HG02870 (cell line): ENCODE measurements around the gene ELP2.
"Not testable (repeated sequence)": the region's sequence is repeated elsewhere in the genome, so short reads cannot be mapped to it uniquely, and the experiment has no call there.

Experiments
- ATAC-seq: cut with Tn5 transposase; IDR thresholded peaks from one replicate; pipeline ENCODE4 v1.9.1; 2021; ENCODE audit warnings: mild to moderate bottlenecking, moderate library complexity; ENCODE audit not compliant: unreplicated experiment

The ELP2 gene

DNA sequence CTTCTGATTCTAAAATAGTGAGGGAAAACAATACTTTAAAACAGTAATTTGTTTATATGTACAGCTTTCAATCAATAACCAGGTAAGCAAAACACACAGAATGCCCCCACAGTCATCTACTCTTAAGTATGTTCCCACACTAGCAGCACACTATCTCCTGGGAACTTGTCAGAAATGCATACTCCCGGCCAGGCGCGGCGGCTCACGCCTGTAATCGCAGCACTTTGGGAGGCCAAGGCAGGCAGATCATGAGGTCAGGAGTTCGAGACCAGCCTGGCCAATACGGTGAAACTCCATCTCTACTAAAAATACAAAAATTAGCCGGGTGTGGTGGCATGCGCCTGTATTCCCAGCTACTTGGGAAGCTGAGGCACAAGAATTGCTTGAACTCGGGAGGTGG, 12.9 kb upstream of the ELP2 start:
- ATAC-seq: not testable (repeated sequence)

DNA sequence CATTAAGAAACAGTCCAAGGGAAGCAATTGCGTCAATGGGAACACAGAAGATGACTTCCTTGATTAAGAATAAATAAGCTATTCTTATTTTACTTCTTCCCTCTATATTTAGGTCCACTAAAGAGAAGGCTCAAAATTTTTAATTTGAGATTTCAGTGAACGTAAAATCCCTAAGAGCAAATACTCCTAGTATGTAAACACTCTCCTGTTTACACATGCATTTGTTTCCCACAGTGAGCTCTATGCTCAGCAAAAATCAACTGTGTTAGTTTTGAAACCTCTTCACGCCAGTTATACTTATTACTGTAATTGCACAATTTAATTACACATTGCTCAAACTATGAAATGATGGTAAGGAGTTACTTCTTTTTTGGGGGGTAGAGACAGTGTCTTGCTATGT, 9.4 kb upstream of the ELP2 start:
- no peak for ATAC-seq

DNA sequence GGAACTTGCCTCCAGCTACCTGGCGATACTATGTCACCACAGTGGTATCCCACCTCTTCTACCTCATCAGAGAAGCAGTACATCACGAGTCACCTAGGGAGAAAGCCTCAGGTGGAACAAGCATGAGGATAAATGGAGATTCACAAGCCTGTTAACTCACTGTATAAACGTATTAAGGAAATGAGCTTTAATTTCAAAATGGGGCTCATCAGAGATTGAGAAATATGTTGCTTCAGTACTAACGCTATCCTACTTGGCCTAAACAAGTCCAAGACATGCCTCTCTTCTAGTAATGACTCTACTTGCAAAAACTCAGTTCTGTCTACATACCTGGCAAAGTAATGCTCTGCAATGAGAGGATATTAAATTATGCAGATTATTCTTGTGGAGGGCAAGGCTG, 4.9 kb upstream of the ELP2 start:
- no peak for ATAC-seq

DNA sequence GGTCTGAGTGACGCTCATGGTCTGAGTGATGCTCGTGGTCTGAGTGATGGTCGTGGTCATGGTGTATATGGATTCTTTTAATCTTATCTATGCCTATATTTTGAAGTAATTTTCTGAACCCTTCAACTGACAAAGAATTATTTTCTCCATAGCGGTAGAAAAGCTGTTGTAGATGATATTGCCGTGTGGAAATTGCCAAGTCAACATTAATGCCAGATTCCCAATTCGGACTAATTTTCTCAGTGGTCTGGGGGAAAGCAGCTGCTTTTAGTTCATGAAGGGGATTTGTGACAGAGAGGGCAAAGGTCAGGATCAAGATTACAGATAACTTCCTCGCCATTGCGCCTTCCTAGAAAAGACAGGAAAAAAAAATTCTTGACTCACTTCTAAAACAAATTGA, 3.0 kb upstream of the ELP2 start:
- no peak for ATAC-seq

DNA sequence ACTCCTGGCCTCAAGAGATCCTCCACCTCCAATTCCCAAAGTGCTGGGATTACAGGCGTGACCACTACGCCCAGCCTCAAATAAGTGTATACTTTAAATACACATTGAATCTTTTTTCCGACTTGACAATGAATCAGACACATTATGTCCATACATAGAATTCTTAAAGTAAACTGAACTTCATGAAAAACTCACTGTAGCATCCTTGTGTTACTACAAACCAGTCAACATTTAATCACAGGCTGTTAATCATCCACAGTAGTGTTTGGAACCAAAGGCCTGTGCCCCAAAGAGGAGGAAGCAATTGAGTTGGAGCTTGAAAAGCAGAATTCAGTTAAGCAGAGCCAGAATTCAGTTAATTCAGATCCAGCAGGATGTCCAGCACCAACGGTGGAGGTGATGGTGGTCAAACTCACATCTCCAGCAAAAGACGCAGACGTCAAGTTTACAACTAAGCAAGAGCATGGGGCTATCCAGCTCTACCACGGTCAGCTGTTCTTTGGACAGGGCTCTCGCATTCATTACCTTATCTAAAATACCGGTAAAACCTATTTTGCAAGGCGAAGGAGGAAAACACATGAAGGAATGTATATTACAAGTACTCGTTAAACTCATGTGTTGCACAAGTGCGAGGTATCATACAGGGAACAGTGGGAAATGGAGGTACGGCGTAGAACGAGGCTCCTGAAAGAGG, 1.7 kb upstream of the ELP2 start:
- ATAC-seq: no peak

DNA sequence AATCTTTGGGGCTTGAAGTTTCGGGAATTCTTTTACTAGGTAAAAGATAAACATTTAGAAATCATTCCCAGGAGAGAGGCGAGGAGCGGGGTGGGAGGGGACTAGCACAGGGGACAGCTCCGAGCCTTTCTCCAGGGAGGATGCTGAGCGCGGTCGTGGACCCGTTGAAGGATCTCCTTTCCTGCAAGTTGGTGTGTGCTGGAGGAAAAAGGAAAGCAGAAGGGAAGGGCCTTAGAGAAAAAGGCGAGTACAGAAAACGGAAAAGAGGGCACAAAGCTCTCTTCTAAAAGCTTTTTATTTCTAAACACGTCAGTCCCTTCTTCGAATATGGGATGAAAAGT, 1.2 kb upstream of the ELP2 start:
- ATAC-seq: no peak

DNA sequence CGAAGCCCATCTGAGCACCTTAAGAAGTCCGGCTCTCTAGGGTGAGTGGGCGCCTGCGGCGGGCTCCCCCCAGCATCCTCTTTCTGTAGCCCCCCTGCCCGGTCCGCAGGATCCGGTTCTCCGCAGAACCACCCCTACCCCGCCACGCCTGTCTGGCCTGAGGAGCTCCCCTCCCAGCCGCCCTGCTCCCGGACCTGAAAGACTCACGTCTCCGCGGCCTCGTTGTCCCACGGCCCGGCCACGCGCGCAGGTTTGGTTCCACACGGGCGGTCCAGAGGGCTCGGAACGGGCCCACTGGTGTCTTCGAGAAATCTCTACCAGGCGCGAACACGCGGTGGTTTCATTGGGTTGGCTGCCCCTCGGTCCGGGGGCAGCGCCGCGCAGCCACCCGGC, 796 bp upstream of the ELP2 start:
- ATAC-seq: peak; percentile 13

DNA sequence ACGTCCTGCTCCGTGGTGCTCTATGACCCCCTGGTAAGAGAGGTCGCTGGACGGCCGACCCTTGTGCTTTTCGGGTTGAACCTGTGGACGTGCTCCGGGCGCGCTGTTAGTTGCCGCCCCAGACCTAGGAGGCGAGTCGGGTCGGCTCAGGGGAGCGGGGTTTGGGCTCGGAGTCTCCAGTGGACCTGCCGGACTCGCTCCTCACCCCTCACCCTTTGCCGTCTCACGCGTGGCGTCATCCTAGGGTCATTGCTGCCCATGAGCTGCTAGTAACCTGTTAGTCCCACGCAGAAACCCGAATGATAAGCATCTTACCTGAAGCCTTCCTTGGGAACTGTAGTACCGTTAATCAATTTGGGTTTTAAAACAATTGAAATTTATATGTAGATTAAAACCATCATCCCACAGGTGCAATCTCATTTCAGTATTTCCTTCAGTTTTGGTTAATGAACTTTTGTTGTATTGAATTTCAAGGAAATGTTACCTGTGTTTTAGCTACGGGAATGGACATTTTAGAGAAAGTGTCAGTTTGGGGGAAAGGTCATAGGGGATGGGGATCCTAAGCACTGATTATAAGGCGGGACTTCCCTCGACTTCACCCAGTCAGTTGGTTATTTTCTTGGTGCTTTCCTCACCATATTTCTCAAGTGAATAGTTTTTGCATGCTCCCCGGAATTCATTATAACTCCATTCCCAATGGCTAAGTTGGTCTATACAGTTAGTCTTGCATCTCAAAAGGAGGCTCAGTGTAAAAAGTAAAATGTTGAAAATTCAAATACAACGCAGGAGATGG, 536 bp downstream of the ELP2 start:
- ATAC-seq: peak; percentile 18

DNA sequence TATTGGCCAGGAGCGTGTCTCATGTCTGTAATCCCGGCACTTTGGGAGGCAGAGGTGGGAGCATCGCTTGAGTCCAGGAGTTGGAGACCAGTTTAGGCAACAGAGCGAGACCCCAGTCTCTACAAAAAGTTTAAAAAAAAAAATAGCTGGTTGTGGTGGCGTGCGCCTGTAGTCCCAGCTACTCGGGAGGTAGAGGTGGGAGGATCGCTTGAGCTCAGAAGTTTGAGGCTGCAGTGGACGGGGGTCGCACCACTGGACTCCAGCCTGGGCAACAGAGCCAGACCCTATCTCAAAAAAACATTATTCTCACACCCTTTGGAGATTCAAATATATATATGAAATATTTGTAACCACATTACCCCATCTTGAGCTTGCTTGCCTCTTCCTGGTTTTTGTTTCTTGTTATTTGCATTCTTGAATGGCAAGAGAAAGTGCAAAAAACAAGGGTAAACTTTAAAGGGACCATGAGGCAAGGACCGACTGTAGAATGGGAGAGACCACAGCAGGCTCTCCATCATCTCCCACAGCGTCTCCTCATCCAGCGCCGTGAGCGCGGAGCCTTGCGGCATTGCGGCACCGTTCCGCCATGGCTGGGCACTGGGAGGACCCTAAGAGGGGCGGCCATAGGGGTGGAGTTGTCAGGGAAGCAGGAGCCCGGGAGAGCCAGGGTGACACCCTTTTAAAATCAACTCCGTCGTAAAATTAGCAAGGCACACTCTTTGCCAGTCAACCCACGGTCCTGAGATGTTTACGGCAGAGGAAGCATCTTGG, 1.4 kb downstream of the ELP2 start:
- no peak for ATAC-seq

DNA sequence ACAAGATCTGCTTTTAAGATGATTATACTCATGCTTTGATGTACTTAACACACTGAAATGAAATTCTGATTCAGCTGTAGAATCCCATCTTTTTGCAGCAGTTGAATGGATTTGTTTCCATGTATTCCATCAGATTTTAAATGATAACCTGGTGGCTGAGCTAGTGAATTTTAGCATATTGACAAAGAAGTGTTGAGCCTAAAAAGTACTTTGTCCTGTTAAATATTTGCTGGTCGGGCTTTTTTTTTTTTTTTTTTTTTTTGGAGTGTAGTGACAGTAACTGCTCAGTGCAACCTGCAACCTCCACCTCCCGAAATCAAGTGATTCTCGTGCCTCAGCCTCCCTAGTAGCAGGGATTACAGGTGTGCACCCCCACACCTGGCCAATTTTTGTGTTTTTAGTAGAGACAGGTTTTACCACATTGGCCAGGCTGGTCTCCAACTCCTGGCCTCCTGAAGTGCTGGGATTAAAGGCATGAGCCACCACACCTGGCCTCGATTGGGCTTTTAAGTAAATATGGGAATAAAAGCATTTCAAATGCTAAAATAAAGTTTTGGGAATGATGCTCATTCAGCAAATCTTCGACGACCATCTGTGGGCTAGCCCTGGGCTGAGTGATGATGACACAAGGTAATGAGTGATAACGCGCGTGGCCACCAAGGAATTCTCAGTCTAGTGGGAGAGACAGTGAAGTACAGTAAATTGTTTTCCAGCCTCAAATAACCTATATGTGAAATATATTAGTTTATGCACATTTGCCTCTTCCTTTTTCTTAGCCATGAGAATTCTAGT, 2.2 kb downstream of the ELP2 start:
- ATAC-seq: no peak

DNA sequence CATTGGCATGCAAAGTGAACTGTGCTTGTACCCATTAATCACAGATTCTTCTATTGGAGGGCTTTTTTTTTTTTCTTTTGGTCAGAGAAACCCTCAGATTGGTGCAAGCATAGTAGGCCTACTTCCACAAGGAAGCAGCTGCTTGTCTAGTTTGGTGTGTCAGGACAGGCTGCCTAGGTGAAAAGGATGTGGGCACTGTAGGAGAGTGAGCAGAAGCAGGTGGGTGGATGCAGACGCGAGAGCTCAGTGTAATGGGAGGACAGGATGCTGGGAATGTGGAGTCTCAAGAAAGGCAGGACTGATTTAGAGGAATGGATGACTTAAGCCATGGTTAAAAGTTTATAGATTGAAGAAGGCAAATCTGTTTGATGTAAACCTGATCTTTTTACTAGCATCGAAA, 3.1 kb downstream of the ELP2 start:
- no peak for ATAC-seq

DNA sequence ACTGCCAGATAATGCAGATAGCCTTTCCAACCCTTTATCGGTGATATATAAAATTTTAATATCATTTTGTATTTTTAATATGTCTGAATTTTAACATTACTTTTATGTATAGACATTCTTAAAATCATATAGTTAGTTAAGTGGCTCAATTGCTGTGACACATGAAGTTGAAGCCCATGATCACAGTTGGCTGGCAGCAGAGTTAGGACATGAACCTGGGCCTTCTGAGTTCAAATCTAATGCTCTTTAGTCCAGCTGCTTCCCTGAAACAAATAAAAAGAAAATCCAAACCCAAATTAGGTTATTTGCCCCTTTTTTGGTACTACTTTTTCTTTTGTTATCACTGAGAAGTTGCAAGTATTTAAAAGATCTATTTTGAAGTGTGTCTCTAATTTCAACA, 5.6 kb downstream of the ELP2 start:
- ATAC-seq: no peak

DNA sequence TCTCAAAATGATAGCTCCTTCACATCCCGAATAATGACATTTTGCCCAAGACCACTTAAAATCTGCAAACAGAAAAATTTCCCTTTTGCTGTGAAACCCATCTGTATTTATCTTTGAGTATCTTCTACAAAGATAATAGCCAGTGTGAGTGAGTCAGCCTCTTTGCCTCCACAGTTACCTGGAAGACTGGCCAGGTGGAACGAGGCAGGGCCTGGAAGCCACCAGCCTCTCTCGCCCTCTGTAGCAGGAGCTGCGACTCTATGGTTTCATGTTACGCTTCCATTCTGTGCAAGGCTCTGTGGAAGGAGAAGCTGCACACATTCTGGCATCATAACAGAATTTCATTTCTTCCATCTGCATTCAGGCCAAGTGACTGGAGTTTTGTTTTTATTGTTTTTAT, 9.5 kb downstream of the ELP2 start:
- no peak for ATAC-seq

DNA sequence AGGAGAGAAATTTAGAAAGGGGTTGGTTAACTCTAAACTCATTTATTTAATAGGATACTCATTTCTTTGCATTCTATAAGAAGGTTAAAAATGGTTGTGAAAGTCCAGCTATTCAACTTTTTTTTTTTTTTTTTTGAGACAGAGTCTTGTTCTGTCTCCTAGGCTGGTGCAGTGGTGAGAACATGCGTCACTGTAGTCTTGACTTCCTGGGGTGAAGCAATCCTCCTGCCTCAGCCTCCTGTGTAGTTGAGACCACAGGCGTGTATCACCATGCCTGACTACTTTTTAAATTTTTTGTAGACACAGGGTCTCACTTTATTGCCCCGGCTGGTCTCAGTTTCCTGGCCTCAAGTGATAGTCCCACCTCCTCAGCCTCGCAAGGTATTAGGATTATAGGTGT, 11.9 kb downstream of the ELP2 start:
- no peak for ATAC-seq

DNA sequence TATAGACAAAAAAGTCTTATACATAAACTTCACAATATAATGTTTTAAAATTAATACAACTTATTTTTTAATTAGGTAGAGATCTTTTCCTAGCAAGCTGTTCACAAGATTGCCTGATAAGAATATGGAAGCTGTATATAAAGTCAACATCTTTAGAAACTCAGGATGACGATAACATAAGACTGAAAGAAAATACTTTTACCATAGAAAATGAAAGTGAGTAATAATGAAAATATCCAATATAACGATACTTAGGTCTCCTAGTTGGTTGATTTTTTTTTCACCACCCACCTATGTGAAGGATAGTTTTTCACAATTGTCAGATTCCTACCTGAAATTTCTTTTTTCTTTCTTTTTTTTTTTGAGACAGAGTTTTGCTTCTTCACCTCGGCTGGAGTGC, 13.1 kb downstream of the ELP2 start:
- peak; percentile 45 for ATAC-seq

DNA sequence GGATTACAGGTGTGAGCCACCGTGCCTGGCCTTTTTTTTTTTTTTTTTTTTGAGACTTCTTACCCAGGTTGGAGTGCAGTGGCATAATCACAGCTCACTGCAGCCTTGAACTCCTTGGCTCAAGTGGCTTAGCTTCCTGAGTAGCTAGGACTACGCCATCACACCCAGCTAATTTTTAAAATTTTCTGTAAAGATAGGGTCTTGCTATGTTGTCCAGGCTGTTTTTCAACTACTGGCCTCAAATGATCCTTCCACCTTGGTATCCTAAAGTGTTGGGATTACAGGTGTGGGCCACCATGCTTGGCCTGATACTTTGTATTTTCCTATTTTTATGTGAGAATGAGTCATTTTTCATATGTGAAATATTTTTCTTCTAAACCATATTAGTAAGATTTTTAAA, 13.7 kb downstream of the ELP2 start:
- no peak for ATAC-seq

DNA sequence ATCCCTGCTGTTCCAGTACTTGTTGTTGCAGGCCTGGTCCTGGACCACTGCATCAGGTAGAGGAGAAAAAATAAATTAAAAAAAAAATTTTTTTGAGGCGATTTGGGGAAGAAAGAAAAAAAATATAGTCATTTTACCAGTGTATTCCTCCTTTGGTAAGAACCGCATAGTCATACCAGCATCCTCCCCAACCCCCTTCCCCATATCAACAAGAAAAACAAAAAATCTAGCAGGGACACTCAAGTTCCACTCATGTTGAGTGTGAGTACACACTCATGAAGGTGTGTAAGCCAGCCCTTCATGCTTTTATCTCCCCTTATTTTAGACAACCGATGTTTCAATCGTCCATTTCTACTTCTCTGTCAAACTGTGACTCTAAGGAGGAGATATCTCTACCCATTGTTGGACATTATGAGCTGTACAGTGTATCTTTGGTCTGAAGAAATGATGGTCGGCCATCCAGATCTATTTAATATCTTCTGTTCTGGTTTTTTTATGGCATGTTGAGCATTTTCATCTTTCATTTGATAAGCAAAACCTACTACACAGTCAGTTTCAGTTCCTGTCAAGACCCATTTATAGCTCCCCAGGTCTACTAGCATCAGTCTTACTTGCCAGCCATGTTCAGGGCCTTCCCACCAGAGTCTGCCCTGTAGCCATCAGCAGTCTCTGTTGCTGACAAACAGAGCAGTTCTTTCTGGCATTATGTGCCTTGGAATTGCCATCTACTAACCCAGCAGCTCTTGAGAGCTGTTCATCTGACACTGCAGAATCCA, 20.0 kb downstream of the ELP2 start:
- peak; percentile 96 for ATAC-seq

DNA sequence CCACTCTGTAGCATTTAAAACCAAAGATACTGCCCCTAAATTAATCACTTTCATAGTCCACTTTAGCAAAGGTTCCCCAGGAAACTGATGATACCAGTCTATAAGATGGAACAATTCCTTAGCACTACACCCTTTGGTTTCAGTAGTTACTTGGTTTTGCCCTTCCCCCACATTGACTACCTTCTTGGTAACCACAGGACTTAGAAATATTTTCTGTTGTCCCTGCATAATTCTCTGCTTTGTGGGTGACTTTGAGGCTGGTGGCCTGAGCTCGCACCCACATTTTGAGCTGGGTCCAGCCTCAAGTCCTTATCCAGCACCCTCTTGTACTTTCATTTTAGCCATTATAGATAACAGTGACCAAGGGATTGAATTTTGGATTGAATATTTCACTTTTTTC, 23.1 kb downstream of the ELP2 start:
- ATAC-seq: no peak

DNA sequence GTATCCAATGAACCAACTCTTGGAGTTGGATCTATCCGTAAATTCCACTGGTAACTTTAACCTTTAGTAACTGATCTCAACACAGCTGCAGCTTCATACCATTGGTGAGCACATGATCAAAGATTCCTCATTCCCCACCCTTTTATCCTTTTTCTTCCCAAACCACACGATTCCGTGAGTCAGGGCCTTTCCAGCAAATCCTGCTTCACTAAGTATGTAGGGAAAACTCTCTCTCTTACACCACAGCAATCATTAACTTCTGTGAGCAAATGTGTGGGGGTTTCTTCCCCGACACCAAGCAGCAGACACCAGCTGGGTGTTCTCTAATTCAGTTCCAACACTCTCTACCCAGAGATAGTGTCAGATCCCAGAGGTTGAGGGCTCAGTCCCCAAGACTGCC, 23.5 kb downstream of the ELP2 start:
- no peak for ATAC-seq

DNA sequence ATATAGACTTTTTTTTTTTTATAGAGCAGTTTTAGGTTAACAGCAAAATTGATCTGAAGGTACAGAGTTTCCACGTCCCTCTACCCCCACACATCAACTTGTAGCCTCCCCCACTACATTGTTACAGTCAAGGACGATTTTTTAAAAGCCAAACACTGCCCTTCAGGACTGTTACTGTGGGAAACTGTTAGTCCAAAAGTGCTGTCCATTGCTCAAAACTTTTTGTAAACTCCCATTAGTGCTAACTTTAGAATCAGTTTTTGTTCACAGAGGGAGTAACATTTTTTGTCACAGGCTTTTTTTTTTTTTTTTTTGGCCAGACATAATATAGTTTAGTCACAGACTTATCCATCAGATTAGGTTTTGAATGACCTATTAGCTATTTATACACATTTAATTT, 24.1 kb downstream of the ELP2 start:
- ATAC-seq: no peak
